HG03457 (cell line): Measurements from ENCODE around the gene C1orf167.

Source experiments
- ATAC-seq: cut with Tn5 transposase; IDR thresholded peaks from one replicate; pipeline ENCODE4 v1.9.1; 2021; ENCODE audit warnings: moderate number of reproducible peaks; ENCODE audit not compliant: unreplicated experiment

C1orf167 gene

DNA sequence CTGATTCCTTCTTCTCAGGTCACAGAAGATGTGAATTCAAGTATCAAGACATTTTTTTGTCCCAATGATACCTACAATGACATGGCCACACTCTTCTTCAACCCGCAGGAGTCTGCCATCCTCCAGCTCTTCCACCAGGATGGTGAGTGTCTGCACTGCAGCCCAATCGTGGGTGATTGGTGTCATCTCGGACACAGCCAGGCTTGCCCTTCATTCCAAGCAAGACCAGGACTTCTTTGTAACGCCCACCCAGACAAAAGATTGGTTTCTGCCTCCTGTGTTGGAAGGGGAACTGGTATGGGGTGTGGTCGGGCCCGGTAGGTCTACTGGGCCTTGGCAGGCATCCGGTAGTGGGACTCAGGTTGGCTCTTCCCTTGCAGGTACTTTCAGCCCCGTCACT lies 71.5 kb downstream of the C1orf167 start:
- no peak for ATAC-seq

DNA sequence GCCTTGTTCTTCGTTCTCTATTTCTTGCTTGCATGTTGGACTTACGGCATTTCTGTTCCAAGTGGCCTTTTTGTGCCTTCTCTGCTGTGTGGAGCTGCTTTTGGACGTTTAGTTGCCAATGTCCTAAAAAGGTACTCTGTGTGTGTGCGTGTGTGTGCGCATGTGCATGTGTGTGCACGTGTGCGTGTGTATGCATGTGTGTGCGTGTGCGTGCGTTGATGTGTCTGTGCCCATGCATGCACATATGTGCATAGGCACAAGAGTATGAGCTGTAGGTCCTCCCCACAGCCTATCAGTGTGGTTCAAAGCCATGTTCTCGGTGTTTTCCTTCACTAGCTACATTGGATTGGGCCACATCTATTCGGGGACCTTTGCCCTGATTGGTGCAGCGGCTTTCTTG lies 71.9 kb downstream of the C1orf167 start:
- no peak for ATAC-seq

DNA sequence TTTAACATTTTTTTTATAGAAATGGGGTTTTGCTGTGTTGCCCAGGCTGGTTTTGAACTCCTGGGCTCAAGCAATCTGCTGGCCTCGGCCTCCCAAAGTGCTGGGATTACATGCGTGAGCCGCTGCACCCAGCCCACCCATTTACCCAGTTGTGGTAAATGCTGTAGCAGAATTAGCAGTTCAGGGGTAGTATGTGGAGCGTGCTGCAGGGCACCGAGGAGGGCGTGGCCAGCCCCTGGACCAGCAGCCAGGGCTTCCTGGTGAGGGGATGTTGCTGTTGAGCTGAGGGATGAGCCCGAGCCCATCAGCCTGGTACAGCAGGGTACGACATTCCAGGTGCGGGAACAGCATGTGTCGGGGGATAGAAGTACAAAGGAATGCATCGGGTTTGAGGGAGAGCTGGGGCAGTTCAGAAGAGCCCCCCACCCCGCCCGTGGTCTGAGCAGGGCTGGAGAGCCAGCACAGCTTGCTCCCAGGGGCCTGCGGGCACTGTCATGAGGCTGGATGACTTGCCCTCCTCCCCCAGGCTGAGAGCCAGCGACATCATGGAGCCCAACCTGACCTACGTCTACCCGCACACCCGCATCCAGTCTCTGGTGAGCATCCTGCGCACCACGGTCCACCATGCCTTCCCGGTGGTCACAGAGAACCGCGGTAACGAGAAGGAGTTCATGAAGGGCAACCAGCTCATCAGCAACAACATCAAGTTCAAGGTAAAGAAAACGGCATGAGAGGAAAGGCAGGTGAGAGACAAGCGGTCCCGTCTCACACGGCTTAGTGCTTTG lies 73.6 kb downstream of the C1orf167 start:
- no peak for ATAC-seq

DNA sequence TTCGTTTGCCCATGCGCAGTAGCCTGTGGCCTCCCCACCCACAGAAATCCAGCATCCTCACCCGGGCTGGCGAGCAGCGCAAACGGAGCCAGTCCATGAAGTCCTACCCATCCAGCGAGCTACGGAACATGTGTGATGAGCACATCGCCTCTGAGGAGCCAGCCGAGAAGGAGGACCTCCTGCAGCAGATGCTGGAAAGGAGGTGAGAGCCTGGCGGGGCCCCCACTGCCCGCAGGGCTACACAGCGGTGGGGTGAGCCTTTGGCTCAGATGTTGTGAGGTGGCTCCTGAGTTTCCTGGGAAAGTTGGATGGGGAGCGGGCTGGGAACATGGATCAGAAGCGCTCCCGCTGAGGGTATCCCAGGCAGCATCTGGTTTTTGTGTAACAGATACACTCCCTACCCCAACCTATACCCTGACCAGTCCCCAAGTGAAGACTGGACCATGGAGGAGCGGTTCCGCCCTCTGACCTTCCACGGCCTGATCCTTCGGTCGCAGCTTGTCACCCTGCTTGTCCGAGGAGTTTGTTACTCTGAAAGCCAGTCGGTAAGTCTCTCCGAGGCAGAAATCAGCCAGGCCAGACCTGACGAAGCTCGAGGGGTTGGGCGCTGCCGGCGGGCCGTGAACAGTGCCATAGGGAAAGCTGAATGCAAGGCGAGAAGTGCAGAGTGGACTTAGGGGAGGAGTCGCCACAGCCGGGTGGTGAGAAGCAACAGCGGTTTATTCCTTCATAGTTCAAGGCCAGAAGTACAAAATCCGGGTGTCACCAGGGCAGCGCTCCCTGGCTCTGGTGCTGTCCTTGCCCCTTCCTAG lies 75.2 kb downstream of the C1orf167 start:
- no peak for ATAC-seq

DNA sequence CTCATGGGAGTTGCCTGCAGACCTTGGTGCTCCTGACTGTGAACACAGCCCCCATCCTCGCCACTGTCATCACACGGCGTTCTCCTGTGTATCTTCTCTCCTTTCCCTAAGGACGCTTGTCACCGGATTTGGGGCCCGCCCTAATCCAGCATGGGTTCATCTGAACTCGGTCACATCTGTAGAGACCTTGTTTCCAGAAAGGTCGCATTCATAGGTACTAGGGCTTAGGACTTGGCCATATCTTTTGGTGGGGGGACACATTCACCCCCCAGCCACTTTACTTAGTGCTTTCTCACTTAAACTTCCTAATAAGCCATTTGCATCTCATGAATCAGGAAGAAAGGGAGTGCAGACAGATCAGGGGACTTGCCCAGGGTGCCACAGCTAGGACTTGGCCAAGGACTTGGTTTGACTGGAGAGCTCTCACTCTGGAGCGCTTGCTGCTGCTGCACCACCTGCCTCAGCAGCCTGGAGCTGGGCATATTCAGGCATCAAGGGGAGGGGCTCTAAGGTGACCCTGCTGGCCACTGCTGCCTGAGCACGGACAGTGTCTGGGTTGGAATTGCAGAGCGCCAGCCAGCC lies 75.9 kb downstream of the C1orf167 start:
- ATAC-seq = no peak

DNA sequence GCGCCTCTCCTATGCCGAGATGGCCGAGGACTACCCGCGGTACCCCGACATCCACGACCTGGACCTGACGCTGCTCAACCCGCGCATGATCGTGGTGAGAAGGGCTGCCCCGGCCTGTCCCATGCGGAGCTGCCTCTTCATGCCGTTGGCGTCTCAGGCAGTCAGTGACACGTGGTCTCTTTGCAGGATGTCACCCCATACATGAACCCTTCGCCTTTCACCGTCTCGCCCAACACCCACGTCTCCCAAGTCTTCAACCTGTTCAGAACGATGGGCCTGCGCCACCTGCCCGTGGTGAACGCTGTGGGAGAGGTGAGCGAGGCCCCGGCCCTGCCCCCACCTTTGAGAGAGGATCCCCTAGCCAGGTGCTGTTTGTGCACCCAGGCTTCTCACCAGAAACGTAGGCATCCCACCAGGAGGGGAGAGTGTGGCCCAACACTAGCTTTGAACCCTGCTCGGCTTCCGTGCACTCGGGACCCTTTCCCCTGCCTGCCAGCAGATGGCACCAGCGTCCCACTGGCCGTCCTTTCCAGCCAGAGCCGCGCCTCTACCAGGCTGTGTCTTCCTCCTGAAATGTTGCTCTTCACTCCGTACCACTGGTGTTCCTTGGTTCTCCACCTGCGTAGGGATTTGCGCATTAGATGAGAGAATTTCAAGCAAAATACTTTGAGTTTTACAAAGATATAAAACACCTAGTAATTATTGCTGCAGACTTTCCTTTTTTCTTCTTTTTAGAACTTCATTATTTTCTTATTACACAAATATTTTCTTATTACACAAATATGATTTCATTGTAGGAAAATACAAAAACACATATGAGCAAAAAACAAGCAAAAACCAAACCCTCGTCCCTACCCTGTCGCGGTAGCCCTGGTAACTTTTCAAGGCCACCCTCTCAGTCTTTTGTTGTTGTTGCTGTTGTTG lies 76.6 kb downstream of the C1orf167 start:
- no peak for ATAC-seq
